GM21381 (cell line): ENCODE data around the gene MAD2L1.

Experiments used
- ATAC-seq: cut with Tn5 transposase; IDR thresholded peaks from one replicate; pipeline ENCODE4 v1.9.1; 2021; ENCODE audit warnings: mild to moderate bottlenecking, moderate library complexity; ENCODE audit not compliant: unreplicated experiment

Gene MAD2L1

DNA sequence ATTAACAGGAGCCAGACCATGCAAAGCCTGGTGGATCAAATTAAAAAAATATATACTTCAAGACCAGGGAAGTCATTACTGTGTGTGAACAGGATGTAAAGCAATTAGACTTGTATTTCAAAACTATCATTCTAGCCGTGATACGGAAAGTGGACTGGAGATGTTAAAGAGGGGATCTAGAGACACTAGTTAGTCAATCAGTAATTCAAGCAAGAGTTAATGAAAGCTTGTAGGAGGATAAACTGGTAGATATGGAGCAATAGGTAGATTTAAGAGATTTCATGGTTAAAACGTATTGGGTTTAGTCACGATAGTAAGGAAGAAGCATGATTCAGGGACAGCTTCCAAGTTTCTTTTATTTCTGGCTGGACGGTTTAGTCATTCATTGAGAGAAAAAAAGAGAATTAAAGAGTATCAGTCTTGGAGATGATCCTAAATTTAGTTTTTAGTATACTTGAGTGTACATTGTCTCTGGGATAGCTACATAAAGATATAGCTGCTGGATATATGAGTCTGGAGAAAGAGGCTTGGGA is 3.9 kb downstream of the MAD2L1 start:
- ATAC-seq, result no peak

DNA sequence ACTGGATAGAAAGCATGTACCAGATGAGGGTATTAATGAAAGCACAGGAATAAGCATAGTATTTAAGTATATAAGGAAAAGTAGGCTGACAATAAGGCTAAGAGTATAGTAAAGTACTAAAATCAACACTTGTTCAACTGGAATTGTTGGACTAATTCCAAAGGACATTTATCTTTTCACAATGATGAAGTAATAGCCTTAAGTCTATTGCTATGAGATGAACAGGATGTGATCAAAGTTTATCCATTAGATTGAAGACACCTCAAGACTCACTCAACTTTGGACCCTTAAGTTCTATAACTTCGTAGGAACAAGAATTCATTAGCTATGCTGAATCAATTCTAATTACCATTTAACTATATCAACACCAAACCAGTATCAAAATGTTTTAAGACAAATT is 7.6 kb downstream of the MAD2L1 start:
- no peak for ATAC-seq

DNA sequence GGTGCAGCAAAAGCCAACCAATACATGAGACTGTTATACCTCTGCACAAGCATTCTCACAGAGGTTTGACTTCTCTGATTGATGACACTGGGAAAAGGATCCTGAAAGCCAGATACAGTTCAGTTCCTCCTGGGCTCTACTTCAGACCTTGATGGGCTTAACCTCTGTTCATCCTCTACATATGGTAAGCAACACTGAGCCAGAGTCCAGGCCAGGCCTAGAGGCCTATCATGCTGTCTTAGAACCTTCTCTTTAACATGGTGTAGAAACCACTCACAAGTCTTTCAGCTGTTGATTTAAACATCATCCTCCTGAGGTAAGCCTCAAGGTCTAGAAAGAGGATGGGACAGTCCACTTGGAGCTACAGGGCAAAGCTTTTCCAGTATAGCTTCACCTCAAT is 9.2 kb downstream of the MAD2L1 start:
- ATAC-seq, result no peak

DNA sequence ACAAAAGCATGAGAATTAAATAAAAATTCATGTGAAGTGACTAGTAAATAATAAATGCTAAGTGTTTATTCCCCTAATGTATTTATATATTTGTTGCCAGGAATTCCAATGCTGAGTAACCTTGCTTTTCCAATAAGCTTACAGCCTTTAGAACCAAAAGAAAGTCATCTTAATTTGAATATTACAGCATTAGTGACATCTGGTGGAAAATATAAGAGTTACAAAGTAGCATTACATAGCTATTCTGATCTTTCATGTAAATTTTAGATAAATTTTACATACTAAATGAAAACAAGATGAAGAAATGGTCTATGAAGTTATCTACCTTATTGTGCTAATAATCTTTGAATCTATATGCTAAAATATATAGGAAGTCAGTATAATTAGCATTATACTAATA is 10.4 kb downstream of the MAD2L1 start:
- no peak for ATAC-seq

DNA sequence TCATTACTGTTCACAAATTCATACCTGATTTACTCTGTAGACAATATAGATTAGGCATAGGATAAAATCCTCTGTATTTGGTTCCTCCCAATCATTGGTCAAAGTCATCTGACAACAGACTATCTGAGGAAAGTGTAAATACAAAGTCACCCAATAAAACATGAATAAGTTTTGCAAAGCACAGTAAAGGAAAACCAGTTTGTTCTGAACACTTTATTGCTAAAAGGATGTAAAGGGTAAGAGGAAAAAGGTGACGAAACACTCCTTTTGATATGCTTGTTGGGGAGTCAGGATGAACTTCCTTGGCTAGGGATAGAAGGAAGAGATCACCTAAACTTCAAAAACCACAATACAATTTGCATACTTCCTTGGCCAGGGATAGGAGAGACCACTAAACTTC is 10.9 kb downstream of the MAD2L1 start:
- no peak for ATAC-seq

DNA sequence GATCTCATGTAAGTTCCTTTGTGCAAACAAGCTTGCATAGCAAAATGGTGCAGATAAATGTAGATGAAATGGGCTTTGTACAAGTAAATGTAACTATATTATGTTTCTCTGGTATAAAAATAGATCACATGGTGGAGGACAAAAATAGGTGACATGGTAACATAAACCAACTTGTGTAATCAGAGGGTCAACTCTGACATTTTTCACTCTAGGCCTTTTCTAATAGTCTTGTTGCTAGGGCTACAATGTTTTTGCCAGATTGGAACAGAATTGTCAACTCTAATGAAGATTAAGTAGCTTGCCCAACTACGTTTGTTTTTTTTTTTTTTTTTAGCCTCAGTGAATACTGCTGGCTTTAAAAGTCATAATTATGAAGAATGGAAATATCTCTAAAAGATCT is 11.5 kb downstream of the MAD2L1 start:
- no peak for ATAC-seq

DNA sequence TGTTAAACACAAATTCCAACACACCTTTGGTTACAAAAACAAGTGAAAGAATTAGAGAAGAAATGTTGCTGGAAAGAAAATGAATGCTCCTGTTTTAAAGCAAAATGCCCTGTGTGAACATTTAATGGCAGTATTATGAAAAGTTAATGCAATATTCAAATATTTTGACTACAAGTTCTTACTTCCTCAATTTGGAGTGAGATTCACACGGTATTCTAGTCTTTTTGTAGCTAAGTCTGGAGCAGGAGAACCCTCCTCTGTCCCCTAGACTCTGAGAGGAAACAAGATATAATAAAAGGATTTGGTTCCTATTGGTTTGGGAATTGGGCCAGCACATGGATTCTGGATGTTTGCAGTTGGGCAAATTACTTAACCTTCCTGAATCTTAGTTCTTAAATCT is 12.7 kb downstream of the MAD2L1 start:
- ATAC-seq, result peak; percentile 53

DNA sequence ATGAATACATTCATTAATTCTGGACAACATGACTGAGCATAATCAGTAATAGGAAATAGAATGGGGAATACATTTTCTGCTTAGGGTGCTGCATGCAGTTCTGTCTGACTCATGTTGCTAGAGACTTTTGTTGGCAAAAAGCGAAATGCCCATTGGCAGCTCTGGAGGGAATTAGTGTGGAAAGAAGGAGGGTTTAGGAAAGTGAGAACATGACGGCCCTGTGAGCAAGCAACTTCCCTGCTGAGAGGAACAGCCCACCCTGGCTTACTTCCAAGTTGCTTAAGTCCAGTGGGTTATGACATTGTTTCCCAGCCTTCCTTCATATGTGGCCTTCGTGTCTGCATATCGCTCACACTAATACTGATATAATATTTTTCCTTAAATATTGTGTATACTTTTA is 13.8 kb downstream of the MAD2L1 start:
- no peak for ATAC-seq

DNA sequence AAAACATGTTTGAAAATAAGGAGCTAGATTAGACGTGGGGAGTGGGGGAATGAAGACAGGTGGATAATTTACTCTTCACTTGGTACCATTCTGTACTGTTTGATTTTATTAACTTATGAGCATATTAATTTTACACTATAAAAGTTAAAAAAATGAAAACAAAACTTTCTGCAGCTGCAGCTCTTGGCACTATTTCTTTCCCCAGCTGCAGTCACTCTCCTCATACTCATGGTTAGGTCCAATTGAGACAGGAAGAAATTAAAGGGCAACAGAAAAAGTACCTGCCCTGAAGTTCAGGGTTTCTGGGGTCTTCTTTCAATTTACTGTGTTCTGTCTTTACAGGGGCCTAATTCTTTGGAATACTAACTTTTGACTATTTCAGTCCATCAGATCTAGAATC is 15.4 kb downstream of the MAD2L1 start:
- ATAC-seq, result no peak

DNA sequence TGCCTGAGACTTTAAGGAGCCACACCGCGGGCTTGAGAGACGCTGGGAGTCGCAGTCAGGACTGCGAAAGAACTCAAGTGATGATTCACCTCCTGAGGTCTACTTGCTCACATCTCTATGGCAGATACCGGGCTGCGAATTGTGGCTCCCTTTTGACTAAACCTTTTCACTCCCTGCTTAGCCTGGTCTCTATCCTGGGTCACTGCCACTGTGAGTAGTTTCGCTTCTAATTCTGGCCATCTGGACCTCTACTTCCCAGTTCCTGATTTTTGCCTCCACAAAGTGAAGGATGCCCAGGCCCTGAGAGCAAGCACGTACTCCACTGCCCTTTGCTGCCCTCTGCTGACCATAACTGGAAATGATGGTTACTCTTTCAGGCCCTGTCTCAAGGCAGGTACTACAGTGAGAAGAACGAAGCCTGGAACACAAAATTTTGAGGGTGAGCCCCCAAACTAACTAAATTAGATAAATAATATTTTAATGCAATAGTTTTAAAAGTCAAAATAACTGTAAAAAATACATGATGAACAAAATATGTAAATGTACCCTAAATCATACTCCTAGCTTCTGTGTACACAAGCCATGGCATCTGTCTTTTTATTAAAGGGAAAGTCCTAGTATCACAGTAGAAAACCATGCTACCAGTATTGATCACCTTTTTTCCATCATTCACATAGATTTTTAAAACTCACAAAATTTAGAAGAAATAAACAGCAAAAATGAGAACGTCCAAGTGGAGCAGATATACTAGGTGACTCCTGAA is 16.7 kb downstream of the MAD2L1 start:
- peak; percentile 88 for ATAC-seq

DNA sequence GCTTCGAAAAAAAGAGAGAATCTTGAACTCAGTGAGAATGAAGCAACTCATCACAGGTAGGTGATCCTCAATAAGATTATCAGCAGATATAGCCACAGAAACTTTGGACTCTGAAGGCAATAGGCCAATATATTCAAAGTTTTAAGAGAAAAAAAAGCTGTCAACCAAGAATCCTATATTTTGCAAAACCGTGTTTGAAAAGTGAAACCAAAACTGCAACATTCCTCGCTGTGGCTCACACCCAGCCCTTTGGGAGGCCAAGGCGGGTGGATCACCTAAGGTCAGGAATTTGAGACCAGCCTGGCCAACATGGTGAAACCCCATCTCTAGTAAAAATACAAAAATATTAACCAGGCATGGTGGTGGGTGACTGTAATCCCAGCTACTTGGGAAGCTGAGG is 22.8 kb downstream of the MAD2L1 start:
- ATAC-seq, result no peak

DNA sequence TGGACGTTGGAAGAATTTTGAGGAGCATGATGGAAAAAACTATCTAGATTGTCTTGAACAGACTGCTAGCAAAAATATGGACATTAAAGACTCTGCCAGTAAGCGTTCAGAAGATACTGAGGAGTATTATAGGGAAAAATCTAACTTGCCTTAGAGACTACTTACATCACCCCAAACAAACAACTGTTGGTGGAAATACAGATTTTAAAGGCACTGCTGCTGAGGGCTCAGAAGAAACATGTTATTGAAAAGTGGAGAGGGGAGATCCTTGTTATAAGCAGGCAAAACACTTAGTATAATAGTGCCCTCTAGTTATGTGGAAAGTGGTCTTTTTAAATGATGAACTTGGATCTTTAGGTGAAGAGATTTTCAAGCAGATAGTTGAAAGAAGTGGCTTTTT is 29.2 kb downstream of the MAD2L1 start:
- ATAC-seq, result no peak

DNA sequence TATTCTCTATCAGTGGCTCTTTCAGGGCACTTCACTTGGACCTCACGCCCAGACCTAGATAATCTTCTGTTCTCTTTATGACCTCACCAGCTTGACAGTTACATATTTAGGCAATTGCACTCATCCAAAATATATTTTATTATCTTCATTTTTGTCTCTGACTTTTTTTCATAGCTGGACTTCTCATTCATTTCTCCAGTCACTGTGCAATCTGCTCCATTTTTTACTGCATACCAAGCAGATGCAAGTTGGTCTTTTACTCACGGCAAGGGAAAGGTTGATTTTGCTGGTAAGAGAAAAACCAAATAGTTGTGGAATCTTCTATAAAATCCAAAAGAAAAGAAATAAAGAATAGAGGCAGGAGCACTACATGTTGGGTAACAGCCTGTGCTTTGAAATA is 31.7 kb downstream of the MAD2L1 start:
- no peak for ATAC-seq

DNA sequence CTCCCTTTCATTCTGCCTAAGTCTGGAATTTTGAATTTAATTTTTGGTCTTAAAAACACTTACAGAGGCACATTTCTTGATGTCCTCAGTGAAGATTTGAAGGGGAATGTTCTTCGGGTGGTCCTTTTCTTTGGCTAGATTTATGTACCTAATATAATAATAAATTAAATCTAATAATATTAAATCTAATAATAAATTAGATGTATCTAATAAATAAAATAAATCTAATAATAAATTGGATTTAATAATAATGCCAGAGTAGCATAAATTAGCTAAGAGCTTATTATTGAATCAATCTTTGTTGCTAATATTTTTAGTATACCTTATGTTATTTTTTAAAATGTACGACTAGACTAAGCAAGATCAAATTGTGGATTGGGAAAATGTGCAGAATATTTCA is 39.8 kb downstream of the MAD2L1 start:
- ATAC-seq, result no peak

DNA sequence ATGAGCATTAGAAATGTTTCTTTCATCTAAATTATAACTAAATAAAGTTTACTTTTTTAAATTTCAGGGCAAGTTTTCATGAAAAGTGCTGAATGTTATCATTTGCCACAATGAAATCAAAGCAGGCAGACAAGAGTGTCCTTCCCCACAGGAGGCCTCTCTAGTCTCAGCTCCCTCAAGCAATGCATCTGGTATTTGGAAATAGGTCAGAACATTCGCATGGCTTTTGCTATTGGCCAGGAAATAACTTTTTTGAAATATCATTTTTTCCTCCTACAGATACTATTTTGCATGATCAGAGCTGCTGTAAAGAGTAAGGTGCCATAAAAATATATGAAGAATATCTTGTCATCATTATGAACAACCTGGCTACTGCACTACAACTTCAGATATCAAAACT is 41.1 kb downstream of the MAD2L1 start:
- ATAC-seq, result no peak

DNA sequence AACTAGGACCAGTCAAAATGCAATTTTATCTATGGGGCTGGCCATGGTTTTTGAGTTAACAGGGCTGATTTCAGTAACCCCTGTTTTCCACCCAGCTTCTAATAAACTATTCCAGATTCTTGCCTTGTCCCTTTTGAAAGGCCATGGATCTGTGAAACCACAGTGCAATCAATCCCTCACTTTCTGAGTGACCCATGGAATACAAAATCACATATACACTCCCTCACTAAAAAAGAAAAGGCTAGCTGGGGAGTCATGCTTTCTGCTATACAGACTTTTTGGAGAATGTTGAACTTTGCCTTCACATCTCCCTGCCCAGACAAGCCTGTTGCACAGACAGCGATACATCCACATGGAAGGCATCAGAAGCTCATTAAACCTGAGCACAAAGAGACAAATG is 47.9 kb downstream of the MAD2L1 start:
- ATAC-seq, result no peak

DNA sequence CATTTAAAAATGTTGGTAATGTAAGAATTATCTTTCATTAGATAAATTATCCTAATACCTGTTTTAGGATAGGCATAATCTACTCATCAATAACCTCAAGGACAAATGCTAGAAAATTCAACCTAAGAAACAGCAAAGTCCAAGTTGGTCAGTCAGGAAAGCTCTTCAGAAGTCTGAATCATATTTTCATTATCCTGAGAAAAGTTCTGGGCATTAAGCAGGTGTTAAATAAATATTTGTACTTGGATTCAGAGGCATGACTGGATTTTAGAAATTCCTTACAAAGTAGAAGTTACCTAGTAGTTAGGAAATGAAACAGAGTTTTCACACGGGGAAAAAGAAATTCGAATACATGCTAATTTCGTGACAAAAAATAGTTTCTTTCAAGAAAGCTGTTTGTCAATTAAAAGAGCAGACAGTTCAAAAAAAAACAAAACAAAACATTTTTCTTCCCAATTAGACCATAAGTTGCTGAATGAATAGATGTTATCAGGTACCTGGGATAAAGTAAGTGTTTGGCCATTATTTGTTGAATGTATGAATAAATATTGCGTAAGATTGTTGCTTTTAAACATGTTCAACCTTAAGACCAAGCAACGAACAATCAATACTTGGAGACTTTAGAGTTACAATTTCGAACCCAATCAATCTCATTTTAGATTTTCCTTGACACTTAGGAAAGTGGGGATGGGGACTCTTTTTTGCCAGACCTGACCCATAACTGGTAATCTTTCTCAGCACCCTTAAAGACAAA is 48.5 kb downstream of the MAD2L1 start:
- ATAC-seq, result no peak

DNA sequence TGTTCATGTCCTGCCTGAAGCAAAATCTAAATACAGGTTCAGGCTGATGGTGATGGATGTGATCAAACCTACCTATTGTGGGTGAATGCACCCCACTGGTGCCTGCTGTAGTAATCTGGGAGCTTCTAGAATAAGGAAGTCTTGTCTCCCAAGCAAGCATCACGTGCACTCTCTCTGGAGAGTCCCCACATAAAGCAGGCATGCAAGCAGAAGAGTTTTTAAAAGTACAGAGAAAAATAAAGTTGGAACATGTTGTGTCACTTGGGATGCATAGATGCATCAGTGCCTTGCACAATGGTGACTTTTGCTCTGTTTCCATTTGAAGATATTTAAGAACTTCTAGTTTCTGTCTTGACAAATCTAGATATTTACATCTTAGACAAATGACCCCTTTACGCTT is 54.9 kb downstream of the MAD2L1 start:
- no peak for ATAC-seq

DNA sequence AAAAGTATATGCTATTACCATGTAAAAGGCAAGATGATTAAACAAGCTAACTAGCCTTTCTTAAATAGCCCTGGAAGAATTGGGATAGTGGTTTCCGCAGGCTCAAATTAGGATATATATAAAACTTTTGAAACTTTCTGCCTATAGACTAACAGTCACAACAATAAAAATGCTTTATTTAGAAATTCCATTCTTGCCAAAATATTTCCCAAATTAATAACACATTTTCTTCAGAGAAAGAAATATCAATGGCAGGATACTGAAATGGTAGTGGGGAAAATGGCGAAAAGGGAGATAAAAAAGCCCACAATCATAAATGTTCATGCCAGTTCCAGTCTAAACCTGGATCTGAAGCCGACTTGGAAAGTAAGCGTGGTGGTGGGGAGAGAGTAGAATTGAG is 56.0 kb downstream of the MAD2L1 start:
- no peak for ATAC-seq

DNA sequence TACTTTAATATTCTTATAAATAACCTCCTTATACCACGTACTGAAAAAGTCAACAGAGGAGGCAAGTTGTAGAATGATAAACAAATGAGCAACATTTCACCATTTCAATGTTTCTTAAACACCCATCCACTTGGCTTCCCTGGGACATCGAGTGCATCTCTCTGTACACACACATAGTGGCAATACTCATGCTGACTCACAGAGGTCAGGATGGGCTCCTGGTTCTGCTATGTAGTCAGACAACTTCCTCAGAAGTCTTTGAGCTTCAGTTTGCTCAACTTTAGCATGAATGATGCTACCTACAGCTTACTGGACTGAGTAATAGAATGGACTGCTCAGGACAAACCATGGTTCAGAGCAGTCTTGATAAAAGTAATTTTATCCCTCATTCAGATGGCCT is 56.9 kb downstream of the MAD2L1 start:
- ATAC-seq, result no peak

DNA sequence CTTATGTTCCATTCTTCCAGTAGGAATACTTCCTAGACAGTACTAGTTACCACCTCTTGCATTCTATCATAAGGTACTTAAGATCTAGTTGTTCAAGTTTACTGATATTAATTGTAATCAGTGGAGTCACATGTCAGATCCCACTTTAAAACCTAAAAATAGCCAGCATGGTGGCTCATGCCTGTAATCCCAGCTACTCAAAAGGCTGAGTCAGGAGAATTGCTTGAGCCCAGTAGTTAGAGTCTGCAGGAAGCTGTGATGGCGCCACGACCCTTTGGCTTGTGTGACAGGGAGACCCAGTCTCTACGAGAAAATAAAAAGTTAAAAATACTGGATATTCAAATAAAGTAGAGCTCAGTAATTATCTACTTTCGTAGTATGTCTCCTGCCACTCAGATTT is 57.7 kb downstream of the MAD2L1 start:
- ATAC-seq, result no peak

DNA sequence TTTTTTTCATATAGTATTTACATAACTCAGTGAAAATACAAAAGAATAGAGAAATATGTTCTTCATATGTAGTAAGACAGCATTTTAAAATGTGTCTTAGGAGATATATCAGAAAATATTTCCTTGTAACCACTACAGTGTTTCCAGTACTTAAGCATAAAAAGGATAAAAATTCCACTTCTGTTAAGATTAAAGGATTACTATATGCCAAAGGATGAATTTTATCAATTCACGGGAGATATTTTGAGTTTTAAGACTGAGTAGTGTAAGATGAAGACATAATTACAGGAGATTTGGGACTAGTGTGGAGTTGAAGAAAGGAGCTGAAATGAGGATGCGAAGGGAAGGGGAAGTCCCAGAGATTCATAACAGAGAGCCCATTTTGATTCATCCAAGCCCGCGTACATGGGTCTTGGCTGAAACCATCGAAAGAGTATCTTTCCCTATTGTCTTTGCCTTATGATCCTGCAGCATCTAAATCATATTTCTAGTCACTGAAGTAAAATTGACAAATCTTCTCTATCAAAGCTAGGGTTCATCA is 58.7 kb downstream of the MAD2L1 start:
- ATAC-seq, result no peak
